OCI-LY1 (cell line): Measurements from ENCODE around the gene CD22.

ENCODE experiments used
- EZH2 ChIP-seq: fragments of 200-600 bp; sonication (generic), shearing (Covaris generic); IDR thresholded peaks from 2 replicates; pipeline ENCODE4 v1.8.0; 2017; ENCODE audit warnings: borderline replicate concordance, mixed run types, mild to moderate bottlenecking, antibody characterized with exemption, low read length, moderate library complexity, mixed read lengths
- TF ChIP-seq, protein P1 (sequence below): fragments of 200-600 bp; sonication (generic), shearing (Covaris generic); IDR thresholded peaks from 2 replicates; pipeline ENCODE4 v1.5.1; 2017; ENCODE audit warnings: mild to moderate bottlenecking, antibody characterized with exemption, low read length, moderate library complexity, mixed read lengths

- TF ChIP-seq, protein P1, sequence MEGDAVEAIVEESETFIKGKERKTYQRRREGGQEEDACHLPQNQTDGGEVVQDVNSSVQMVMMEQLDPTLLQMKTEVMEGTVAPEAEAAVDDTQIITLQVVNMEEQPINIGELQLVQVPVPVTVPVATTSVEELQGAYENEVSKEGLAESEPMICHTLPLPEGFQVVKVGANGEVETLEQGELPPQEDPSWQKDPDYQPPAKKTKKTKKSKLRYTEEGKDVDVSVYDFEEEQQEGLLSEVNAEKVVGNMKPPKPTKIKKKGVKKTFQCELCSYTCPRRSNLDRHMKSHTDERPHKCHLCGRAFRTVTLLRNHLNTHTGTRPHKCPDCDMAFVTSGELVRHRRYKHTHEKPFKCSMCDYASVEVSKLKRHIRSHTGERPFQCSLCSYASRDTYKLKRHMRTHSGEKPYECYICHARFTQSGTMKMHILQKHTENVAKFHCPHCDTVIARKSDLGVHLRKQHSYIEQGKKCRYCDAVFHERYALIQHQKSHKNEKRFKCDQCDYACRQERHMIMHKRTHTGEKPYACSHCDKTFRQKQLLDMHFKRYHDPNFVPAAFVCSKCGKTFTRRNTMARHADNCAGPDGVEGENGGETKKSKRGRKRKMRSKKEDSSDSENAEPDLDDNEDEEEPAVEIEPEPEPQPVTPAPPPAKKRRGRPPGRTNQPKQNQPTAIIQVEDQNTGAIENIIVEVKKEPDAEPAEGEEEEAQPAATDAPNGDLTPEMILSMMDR = no peak
- TF ChIP-seq EZH2 = no peak
Observed at GRCh38 chr19:35340431-35340830, 11.4 kb downstream of the CD22 start.
